ENCODE data around the gene PLXNA4. TPM values are rescaled to one million over a fixed set of nuclear protein-coding genes. Genes with fewer than 3 reads are reported as not detected.

The PLXNA4 gene
- polyA plus RNA-seq, 3 donors, result 12.1 to 14.9 (median 14.6) TPM

DNA sequence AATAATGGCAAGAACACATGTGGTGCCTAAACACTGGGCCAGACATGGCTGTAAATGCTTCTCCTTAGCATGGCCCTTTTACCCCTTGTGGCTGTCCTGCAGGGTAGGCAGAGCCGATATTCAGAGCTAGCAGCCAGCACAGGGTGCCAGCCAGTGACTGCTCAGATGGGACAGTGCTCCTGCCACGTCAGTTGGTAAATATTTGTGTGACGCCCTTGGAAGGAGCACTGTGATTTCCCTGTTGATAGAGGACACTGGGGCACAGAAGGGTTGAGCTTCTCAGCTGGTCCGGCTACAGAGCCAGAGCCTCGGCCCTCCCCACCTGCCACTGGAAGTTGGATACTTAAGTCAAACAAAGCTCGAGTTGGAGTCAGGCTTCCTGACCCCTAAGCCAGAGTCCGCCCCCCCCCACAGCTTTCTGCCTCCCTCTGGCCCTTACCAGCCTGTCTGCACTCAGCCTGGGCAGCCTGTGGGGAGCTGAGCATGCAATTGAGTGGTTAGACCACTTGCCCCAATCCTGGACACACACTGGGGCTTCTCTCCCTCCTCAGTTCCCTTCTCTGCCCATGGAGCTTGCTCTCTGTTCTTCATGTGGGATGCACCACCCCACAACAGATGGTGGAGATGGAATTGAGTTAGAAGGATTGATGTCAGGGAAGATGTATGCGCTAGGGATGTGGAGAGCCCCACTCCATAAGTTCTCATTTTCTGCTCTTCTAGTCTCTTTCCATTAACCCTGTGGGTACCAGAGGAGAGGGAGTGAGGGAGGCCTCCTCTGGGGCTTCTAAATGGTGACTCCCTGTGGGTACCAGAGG lies 350.8 kb downstream of the PLXNA4 start:
- no peak for DNase-seq (ENCODE audit: extremely low read depth in 1 of 11, low read depth in 9 of 11, low spot score in 4 of 11)

DNA sequence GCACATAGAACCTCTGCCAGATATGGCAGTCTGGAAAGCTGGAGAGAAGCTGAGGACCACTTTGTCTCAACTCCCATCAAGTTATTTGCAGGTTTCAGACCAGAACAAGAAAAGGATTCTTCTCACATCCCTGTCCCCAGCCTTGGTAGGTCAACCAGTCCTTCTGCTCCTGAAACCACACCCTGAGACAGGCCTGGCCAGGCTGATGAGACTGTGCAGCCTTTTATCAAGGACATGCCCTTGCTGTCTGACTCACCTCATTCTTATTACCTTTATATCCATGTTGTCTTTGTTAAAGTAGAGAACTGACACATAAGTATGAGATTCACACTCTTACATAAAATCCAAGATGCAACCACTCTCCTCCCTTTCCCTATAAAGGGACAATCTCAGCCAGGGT lies 354.9 kb downstream of the PLXNA4 start:
- DNase-seq (ENCODE audit: extremely low read depth in 1 of 11, low read depth in 9 of 11, low spot score in 4 of 11), result no peak

DNA sequence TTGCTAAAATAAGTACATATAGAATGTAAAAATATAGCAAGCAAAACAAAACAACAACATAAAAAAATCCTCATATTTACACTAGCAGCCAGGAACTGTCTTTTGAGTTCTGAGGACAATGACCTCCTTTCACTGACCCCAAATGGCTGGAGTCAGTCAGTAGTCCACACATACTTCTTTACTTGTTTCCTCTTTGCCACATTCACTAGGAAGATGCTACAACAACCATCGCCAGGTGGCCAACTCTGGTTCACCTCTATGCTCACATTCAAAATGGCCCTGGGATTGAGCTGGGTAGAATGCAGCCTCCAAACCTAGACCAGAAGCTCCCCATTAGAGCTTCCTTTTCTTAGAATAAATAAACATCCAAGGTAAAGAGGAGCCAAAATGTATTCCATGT lies 356.2 kb downstream of the PLXNA4 start:
- no peak for DNase-seq (ENCODE audit: extremely low read depth in 1 of 11, low read depth in 9 of 11, low spot score in 4 of 11)

DNA sequence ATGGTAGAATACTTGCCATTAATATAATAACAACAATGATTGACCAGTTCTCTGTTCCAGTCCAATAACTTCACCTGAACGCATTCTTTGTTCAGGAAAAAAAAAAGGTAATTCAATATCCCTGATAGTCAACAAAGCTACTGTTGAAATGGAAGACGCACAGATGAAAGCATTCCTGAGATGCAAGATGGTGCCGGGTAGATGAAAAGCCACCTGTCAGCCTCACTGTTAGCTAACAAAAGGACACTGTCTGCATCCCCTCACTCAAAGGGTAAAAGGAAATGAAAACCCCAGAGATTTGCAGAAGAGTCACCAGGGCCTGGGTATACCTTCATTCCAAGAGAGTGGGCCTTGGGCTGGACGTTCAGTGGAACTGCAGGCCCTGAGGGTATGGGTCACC lies 357.4 kb downstream of the PLXNA4 start:
- DNase-seq (ENCODE audit: extremely low read depth in 1 of 11, low read depth in 9 of 11, low spot score in 4 of 11), result no peak

DNA sequence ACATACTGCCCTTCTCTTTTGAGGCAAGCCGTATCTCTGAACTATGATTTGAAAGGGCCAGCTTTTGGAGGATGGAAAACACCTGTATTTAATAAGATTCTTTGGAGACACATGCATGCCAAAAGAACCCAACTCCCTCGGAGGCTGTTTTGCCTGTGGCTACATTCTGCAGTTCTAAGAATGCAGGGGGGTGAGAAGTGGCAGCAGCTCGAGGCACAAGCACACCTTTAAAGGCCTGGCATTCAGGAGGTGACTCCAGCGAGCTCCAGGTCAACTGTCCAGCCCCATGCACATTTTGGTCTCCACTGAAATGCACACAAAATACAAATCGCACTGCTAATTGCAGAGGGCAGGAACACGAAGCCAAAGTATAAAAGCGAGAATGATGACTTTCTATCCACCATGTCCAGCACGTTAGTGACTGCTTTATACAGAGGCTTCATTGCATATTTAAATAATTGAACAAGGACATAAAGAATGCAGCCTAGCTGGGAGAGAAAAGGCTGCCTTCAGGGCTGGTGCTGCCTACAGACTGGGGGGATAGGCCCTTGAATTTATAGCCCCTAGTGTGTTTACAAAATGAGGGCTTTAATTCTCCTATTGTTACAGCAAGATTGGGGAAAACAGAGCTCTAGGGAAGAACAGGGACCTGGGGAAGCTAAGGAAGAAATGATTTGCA lies 359.3 kb downstream of the PLXNA4 start:
- DNase-seq (ENCODE audit: extremely low read depth in 1 of 11, low read depth in 9 of 11, low spot score in 4 of 11), result no peak

DNA sequence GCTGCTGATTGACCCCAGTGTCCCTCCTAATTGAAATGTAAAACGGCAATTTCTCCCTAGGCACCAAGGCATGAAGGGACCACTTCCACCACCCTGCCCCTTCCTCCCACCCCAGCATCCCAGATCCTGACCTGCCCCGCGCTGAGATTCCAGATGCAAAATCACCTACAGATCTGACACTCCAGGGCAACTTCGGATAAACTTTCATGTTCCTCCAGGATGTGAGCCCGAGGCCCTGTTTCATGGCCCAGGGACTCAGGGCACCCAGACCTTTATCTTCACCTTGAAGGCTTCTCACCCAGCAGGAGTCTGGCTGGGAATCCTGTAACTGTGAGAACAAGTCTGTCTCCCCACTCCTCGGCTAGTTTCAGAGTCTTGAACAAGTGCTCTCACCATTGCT lies 361.8 kb downstream of the PLXNA4 start:
- DNase-seq (ENCODE audit: extremely low read depth in 1 of 11, low read depth in 9 of 11, low spot score in 4 of 11), result no peak

DNA sequence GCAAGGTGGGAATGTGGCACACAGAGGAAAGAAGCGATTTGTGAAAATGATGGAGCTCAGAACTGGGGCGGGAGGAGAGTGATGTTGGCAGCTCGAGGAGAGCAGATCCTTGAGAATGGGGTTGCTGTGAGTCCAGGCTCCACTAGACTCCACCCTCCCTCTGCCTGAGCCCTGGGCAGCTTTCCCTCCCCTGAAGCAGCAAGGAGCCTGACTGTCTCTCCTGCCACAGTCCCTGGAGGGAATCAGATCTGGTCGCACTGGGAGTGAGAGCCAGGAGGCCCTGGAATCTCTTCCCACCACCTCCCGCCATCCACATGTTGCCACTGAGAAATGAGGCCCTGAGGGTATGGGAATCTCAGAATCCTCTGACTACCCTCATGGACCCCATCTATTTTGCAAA lies 362.7 kb downstream of the PLXNA4 start:
- no peak for DNase-seq (ENCODE audit: extremely low read depth in 1 of 11, low read depth in 9 of 11, low spot score in 4 of 11)

DNA sequence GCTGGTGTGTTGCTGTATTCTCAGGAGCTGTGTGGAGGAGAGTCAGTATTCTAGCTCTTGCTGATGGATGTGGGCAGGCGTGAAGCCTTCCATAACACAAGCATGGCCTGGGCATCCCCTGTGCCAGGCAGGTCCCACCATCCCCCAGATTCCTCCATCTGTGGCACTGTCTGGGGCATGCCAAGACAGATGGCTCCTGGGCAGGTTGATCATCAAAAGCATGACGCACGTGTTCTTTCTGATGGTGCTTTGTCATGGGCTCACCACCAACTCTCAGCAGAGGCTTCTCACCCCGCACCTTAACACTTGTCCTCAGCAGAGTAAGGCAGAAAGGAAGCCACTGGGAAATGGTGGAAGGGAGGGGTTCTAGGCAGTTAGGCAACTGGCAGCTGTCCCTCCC lies 364.3 kb downstream of the PLXNA4 start:
- no peak for DNase-seq (ENCODE audit: extremely low read depth in 1 of 11, low read depth in 9 of 11, low spot score in 4 of 11)

DNA sequence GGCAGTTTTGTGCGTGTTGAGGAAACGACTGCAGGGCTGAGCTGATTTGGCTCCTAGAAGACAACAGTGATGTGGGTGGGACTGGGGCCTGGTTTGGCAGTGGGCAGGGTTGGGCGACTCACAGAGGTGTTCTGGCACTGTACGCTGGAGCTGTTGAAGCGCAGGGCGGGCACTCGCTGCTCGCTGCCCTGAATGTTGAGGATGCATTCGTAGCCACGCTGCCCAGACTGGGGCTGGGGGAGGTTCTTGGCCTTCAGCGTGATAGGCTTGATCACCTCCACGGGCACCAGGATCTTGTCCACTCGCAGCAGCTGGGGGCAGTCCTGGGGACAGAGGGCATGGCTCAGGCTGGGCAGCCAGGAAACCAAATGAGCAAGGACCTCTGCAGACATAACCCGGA lies 365.4 kb downstream of the PLXNA4 start:
- no peak for DNase-seq (ENCODE audit: extremely low read depth in 1 of 11, low read depth in 9 of 11, low spot score in 4 of 11)

DNA sequence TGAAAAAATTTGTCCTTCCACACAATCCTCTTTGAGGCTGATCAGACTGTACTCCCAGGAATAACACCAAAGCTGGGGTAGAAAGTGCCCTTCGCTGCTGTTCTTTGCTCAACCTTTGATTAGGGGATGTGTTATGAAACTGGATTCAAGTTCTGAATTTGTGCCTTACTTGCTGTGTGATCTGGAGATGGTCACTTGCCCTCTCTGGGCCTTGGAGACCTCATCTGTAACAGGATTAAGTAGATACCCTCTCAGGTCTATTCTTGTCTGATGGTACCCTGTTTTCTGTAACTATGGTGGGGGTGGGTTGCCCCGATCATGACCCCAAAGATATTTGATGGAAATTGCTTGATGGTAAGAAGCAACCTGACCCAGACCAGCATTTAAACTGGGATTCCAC lies 368.5 kb downstream of the PLXNA4 start:
- DNase-seq (ENCODE audit: extremely low read depth in 1 of 11, low read depth in 9 of 11, low spot score in 4 of 11), result no peak

DNA sequence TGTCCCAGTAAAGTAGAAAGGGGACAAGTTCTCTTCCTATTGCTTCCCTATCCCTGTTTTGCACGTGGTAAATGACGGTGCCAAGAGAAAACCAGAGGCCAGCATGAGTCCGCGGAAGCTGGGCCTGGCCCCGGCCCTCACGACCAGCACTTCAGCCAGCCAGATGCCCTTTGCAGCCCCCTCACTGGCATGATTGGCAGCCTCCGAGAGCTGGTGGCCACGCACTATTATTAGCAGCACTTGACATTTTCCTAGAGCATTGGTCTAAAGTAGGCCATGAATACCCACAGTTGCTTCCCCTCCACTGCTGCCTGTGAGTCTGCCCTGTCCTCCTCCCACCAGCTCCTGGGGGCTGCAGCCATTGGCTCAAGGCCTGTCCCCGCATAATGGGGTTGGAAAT lies 369.1 kb downstream of the PLXNA4 start:
- DNase-seq (ENCODE audit: extremely low read depth in 1 of 11, low read depth in 9 of 11, low spot score in 4 of 11), result no peak

DNA sequence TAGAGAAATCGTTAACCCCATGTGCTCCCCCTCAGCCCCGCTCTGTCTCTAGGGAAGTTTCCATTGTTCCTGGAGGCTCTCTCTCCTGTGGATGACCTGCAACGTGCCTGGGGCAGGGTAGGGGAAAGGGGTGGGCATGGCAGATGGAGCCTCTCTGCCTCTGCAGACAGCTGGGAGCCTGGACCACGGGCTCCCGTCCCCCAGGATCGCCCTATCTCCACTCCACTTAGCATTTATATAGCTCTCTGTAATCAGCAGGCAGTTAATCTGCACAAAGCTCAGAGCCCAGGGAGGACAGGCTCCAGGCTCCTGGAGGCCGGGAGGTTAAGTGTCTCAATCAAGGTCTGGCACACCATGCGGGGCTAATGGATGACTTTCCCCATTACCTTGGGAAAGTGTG lies 369.7 kb downstream of the PLXNA4 start:
- no peak for DNase-seq (ENCODE audit: extremely low read depth in 1 of 11, low read depth in 9 of 11, low spot score in 4 of 11)

DNA sequence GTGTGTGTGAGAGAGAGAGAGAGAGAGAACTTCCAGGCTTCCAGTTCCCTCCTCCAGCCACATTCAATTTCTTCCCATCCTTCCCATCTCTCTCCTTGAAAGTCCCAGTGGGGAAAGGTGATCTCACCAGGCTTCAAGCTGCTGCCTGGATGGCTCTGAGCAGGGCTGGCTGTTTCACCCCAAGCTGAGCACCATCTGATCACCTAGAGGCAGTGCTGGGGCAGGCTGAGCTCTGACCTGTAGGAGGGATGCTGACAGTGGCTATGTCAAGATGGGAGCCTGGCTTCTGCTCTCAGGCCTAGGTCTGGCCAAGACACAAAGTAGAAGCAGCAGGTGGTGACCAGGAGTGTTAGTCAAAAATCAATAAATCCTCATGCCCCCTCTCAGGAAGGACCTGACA lies 370.8 kb downstream of the PLXNA4 start:
- no peak for DNase-seq (ENCODE audit: extremely low read depth in 1 of 11, low read depth in 9 of 11, low spot score in 4 of 11)

DNA sequence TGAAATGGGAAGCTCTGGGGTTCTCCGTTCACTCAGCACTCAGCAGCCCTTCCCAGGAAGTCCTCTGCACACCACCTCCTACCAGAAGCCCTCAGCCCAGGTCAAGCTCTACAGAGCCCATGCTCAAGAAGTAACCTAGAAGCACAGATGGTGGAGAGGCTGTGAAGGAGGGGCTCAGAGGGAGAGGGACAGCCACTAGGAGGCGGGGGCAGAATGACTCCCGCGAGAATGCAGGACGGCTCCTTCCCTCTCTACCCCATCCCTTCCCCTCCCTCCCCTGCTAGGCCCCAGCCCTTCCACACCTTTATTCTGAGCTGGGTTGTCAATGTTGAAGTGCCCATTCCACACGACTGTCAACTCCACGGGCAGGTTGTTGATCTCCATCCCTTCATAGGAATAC lies 373.2 kb downstream of the PLXNA4 start:
- no peak for DNase-seq (ENCODE audit: extremely low read depth in 1 of 11, low read depth in 9 of 11, low spot score in 4 of 11)

DNA sequence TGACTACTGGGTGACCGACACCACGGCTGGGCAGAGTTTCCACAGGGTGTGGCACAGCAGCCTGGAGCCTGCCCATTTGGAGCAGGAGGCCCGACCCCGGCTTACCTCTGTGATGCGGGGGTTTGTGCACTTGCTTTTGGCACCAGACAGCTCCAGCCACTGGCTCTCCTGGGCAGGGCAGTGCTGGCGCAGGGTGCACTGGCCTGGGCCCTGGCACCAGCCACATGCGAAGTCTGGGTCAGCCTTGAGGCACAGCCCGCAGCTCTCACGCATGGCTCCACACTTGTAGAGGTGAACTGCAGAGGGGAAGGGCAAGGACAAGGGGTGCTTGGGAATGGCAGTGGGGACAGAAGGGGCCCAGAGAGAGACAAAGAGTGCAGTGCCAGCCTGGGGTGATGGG lies 373.7 kb downstream of the PLXNA4 start:
- no peak for DNase-seq (ENCODE audit: extremely low read depth in 1 of 11, low read depth in 9 of 11, low spot score in 4 of 11)

DNA sequence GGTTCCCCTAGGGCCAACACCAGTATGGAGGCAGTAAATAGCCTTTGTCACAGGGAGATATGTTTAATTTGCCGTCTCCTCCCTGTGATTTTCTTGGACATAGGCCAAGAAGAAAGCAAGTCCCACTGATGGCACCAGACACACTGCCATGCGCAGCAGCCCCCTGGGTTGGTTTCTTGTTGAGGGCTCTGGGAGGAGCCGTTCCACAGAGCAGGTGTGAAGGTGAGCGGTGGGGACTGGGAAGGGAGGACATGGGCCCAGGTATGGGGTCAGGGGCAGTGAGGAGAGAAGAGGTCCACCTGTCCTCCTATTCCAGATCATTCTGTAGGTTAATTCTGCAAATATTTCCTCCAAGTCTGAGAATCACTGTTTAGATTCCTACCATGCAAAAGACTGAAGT lies 376.1 kb downstream of the PLXNA4 start:
- no peak for DNase-seq (ENCODE audit: extremely low read depth in 1 of 11, low read depth in 9 of 11, low spot score in 4 of 11)

DNA sequence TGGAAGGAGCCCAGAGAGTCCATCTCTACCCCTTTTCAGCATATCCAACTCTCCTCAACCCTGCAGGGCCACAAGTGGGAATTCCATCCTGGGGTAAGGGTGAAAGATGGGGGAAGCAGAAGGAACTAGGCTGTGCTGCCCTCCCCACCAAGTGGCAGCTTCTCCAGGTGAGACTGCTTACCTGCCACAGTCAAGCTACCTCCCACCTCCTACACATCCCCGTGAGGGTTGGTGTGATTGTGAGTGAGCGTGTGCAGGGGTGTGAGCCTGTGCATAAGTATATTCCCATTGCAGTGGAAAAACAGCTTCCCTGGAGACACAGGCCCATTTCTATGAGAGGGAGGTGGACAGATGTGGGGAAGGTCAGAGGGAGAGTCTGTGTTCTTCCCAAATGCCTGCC lies 376.6 kb downstream of the PLXNA4 start:
- no peak for DNase-seq (ENCODE audit: extremely low read depth in 1 of 11, low read depth in 9 of 11, low spot score in 4 of 11)

DNA sequence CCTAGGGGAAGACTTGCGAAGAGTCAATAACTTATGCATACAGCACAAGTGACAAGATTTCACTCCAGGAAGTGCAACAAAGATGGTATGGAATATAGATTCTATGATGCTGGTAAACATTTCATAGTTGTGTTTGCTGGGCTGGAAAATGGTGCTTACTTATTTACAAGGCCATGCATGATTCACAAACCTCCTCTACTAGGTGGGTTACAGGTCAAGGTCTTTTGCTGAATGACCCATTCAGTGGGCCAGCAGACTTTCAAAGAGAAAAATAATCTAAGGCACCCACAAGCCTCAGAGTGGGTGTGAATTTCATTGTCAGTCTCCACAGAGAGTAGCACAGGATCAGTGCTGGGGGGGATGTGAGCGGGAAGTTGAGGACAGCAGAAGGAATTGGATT lies 378.5 kb downstream of the PLXNA4 start:
- DNase-seq (ENCODE audit: extremely low read depth in 1 of 11, low read depth in 9 of 11, low spot score in 4 of 11), result no peak

DNA sequence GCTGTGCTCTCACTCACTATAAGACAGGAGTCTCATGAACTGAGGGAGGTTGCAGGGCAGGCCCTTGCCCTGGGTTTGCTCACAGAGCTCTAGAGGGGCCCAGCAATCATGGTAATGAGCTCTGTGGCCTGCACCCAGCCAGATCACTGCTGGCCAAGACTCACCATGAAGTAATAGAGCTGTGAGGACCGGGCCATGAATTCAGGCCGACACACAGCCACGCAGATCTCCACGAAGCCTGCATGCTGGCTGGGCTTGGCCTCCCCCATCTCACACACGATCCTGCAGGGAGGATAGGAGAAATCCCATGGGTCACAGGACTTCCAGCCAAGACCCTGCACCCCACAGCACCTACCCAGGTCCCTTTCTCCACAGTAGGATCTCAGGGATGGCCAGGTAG lies 382.4 kb downstream of the PLXNA4 start:
- no peak for DNase-seq (ENCODE audit: extremely low read depth in 1 of 11, low read depth in 9 of 11, low spot score in 4 of 11)

DNA sequence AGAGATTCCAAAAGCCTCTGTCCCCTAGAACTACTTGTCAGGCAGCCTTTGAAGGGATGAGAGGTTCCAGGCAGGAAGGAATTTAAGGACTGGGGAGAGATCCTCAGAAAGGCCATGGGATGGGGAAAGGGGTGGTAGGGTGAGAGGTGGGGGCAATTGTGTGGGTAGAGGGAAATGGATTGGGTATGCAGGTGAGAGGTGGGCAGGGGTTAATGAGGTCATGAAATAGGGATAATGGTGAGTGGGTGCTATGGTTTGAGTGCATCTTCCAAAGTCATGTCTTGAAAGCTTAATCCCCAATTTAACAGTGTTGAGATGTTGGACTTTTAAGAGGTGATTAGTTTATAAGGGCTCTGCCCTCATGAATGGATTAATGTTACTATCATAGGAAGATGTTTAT lies 383.5 kb downstream of the PLXNA4 start:
- DNase-seq (ENCODE audit: extremely low read depth in 1 of 11, low read depth in 9 of 11, low spot score in 4 of 11), result no peak

DNA sequence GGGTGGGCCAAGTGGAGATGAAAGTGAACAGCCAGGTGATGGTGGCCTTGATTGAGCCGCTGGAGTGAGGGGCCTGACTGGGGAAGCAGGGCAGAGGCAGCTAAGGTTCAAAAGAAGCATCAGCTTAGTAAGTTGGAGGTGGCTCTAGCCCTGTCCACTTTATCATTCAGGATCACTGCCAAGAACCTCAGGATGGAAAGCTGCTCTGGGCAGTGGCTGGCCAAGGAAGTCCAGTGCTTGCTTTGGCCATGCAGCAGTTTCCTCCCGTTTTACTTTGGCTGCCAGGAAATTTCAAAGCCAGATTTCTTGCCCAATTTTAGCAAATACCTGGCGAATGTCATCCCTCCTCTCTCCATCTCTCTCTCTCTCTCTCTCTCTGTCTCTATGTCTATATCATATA lies 384.9 kb downstream of the PLXNA4 start:
- DNase-seq (ENCODE audit: extremely low read depth in 1 of 11, low read depth in 9 of 11, low spot score in 4 of 11), result no peak

All from renal cortex interstitium (tissue), 11 donors.